NCI-H128 (cell line): ENCODE results near the gene ZNF738.
"Not testable (repeated sequence)": the region's sequence is repeated elsewhere in the genome, so short reads cannot be mapped to it uniquely, and the experiment has no call there.

Experiments used
- DNase-seq: peaks from one replicate; lab custom pipeline; 2025; ENCODE audit not compliant: unreplicated experiment; lab: John Stamatoyannopoulos, UW

ZNF738 gene

GRCh38 chr19:21358768-21359451, at the start of gene ZNF738:
Gene ZNF738, plus strand, starts transcription at chr19:21359000. Its CDS starts 141 bp downstream, at chr19:21359141.
- DNase-seq, result peak; percentile 86

- DNase-seq, result not testable (repeated sequence)
These were observed 46.0 kb upstream of the ZNF738 start for GRCh38 chr19:21312807-21313206.

- no peak for DNase-seq
These were observed 44.1 kb upstream of the ZNF738 start for GRCh38 chr19:21314676-21315075.

GRCh38 chr19:21317821-21318220, 41.0 kb upstream of the ZNF738 start:
- no peak for DNase-seq

DNA sequence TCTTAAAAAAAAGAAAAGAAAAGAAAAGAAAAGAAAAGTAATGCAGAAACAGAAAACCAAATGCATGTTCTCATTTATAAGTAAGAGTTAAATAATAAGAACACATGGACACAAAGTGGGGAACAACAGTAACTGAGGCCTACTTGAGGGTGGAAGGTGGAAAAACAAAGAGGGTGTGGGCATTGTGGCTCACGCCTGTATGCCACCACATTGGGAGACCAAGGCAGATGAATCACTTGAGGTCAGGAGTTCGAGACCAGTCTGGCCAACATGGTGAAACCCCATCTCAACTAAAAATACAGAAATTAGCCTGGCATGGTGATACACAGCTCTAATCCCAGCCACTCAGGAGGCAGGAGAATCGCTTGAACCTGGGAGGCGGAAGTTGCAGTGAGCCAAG, 37.7 kb upstream of the ZNF738 start:
- no peak for DNase-seq

DNA sequence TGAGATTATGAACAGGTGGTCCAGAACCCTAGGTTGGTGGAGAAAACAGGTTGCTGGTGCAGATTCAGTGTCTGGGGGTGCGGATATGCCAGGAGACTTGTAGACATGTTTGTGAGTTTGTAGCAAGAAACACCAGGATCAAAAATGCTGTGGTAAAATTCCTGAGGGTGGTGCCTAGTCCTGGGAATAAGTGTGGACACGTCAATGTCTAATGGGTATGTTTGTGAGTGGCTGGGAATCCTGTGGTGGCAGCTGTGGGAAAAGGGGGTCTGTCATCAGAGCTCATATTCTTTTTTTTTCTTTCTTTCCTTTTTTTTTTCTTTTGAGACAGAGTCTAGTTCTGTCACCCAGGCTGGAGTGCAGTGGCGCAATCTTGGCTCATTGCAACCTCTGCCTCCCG, 36.8 kb upstream of the ZNF738 start:
- no peak for DNase-seq

DNA sequence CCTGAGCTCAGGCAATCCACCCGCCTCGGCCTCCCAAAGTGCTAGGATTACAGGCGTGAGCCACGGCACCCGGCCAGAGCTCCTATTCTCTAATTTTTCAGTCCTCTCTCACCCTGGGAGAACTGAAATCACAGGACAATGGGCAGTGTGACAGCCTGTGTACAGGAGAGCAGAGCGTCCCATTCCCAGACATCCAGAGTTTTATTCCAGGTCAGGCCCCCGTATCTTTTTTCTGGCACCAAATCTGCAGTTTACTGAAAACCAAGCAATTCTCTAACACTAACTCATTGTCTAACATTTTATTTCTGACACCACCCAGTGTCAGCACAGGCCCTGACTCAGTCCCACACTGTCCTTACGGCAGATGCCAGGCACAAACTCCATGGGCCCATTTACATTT, 36.3 kb upstream of the ZNF738 start:
- DNase-seq, result no peak

- no peak for DNase-seq
These were observed 35.8 kb upstream of the ZNF738 start for GRCh38 chr19:21323000-21323399.

- DNase-seq, result no peak
These were observed 32.6 kb upstream of the ZNF738 start for GRCh38 chr19:21326169-21326568.

GRCh38 chr19:21328406-21328805, 30.4 kb upstream of the ZNF738 start:
- no peak for DNase-seq

GRCh38 chr19:21328885-21329605, 29.8 kb upstream of the ZNF738 start, which contains the start of gene ZNF708:
Gene ZNF708, minus strand, starts transcription at chr19:21329410. Its CDS starts 198 bp downstream, at chr19:21329212.
- peak; percentile 83 for DNase-seq

- no peak for DNase-seq
These were observed 23.1 kb upstream of the ZNF738 start for GRCh38 chr19:21335721-21336120.

DNA sequence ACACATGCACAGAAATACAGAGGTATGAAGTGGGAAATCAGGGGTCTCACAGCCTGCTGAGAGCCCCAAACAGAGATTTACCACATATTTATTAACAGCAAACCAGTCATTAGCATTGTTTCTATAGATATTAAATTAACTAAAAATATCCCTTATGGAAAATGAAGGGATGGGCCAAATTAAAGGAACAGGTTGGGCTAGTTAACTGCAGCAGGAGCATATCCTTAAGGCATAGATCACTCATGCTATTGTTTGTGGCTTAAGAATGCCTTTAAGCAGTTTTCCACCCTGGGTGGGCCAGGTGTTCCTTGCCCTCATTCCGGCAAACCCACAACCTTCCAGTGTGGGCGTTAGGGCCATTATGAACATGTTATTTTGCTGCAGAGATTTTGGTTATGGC, 14.0 kb upstream of the ZNF738 start:
- not testable (repeated sequence) for DNase-seq

- DNase-seq, result no peak
These were observed 6.0 kb upstream of the ZNF738 start for GRCh38 chr19:21352830-21353229.

DNA sequence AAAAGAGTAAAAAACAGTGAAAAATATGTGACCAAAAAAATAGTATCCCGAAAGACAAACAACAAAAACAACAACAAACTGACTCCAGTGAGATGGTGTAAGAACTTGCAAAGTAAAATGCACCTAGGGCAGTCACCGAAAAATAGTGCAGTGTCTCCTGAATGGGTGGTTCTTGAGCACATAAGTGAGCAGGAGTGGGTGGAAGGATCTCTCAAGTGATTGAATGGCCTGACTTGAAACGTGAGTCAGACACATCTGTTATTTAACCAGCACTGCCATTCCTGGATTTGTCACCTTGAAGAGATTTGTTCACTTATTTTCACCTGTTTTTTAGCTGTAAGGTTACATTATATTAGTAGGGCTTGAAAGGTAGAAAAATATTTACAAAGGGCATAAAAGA, 3.5 kb downstream of the ZNF738 start:
- DNase-seq, result no peak

DNA sequence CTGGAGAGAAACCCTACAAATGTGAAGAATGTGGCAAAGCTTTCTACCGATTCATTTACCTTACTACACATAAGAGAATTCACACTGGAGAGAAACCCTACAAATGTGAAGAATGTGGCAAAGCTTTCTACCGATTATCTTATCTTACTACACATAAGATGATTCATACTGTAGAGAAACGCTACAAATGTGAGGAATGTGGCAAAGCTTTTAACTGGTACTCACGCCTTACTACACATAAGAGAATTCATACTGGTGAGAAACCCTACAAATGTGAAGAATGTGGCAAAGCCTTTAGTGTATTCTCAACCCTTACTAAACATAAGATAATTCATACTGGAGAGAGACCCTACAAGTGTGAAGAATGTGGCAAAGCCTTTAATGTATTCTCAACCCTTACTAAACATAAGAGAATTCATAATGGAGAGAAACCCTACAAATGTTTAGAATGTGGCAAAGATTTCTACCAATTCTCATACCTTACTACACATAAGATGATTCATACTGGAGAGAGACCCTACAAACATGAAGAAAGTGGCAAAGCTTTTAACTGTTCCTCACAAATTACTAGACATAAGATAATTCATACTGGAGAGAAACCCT, 25.3 kb downstream of the ZNF738 start:
- no peak for DNase-seq

DNA sequence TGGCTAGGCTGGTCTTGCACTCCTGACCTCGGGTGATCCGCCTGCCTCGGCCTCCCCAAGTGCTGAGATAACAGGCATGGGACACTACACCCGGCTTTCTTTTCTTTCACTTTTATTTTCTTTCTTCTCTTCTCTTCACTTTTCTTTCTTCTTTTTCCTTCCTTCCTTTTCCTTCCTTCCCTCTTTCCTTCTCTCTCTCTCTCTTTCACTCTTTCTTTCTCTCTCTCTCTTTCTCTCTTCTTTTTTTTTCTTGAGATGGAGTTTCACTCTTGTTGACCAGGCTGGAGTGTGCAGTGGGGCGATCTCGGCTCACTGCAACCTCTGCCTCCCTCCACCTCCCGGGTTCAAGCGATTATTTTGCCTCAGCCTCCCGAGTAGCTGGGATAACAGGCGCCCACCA, 37.3 kb downstream of the ZNF738 start:
- DNase-seq, result no peak

DNA sequence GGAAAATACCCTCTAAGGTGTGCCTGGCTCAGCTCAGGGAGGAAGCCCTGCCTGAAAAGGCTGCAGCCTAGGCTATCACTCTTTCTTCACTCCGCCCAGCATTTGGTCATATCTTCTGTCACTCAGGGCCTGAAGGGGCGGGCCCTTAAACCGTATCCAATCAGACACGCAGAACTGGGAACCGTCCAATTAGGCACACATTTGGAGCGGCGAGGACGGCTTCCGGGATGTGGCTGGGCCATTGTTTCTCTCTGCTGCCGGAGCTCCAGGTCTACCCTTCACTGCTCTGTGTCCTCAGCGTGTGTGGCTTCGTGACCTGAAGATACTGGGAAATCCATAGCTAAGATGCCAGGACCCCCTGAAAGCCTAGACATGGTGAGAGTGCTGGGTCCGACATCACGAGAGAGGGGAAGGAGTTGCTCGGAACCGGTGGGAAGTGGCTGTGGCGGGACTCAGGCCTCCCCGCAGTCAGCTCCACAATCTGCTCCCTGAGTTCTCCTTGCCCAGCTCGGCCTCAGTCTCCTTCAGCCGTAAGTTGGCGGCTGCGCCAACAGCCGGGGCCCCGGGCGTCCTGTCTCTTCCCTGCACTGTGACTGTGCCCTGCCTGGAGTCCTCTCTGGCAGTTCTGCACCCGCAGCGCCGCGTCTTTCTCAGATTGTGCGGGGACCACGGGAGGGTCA, 38.2 kb downstream of the ZNF738 start, which contains the start of gene ZNF493:
Gene ZNF493, plus strand, starts transcription at position 241 of the 680 bp plus-strand sequence. Its CDS starts 105 bp downstream, at position 346.
- DNase-seq, result peak; percentile 85

GRCh38 chr19:21398851-21399250, 40.1 kb downstream of the ZNF738 start:
- DNase-seq, result no peak

- DNase-seq, result no peak
These were observed 43.6 kb downstream of the ZNF738 start for GRCh38 chr19:21402303-21402985.

GRCh38 chr19:21410166-21410565, 51.4 kb downstream of the ZNF738 start:
- no peak for DNase-seq
